GM21390 (cell line): Measurements from ENCODE around the gene NCBP2L.
A peak's percentile ranks its signal among the peaks of the same experiment; 100 is the strongest.
"Not testable (repeated sequence)": the region's sequence is repeated elsewhere in the genome, so short reads cannot be mapped to it uniquely, and the experiment has no call there.

Experiments used
- ATAC-seq: cut with Tn5 transposase; IDR thresholded peaks from one replicate; pipeline ENCODE4 v1.9.1; 2021; ENCODE audit not compliant: unreplicated experiment

NCBP2L gene

DNA sequence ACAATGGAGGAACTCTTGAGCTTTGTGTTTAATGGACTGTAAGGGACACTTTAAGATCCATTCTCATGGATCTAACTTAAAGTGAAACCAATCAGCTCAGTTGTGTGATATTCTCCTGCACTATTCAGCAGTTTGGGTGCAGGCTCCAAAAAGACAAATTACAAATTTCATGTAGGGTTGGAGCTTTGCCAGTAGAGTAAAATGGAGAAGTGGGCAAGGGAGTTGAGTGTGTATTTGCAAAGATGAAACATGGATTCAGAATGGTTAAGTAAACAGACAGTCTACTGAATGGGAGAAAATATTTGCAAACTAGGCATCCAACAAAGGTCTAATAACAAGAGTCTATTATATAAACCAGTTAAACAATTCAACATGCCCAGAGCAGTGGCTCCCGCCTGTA, 26.9 kb downstream of the NCBP2L start:
- ATAC-seq: no peak

GRCh38 chrX:107805179-107805578, 27.6 kb downstream of the NCBP2L start:
- ATAC-seq: no peak

DNA sequence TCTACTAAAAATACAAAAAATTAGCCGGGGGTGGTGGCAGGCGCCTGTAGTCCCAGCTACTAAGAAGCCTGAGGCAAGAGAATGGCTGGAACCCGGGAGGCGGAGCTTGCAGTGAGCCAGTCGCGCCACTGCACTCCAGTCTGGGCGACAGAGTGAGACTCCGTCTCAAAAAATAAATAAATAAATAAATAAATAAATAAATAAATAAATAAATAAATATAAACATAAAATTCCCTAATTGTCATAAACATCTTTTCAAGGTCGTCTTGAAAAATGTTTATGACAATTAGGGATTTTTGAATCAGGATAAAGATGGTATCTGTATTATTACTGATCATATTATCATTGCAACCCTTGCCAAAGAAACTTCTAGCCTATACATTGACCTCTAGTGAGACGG, 32.5 kb downstream of the NCBP2L start:
- ATAC-seq: not testable (repeated sequence)

- no peak for ATAC-seq
These were observed 41.5 kb downstream of the NCBP2L start for GRCh38 chrX:107818900-107819521.

- ATAC-seq: no peak
These were observed 45.5 kb downstream of the NCBP2L start for GRCh38 chrX:107823042-107823441.

DNA sequence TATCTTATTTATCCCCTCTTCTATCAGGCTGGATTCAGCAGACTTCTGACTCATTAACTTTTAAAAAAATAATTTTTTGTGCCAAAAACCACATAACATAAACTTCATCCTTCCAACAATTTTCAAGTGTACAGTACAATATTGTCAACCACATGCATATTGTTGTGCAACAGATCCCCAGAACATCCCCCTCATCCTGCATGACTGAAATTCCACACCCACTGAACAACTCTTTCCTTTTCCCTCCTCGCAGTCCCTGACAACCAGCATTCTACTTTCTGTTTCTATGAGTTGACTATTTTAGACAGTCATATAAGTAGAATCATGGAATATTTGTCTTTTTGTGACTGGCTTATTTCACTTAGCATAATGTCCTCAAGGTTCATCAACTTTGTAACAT, 45.9 kb downstream of the NCBP2L start:
- no peak for ATAC-seq

DNA sequence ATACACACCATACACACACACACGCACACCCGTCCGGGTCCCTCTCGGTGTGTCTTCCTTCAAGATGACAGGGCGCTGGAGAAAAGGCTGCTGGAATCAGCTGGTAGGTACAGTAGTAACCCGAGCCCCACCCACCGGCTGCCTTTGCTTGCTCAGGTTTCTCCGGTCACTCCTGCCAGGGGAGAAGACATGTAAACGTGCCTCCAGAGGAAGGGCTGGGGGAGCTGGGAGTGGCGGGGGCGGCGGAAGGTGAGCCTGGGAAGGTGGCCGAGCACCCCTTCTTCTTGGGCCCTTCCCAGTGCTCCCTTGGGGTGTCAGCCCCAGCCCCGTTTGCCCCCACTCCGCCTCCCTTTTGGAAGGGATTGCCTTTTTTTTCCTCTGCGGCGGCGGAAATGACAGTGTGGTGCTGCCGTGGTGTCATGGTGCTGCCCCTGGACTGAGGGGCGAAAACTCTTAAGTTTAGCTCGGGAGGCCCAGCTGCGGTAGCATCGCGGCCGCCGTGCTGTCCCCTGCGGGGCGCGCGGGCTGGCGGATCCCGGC, 48.2 kb downstream of the NCBP2L start, which contains the start of gene MID2:
Gene MID2, plus strand, starts transcription at position 169 of the 540 bp plus-strand sequence. CDS start 561 bp downstream, outside the sequence.
- peak; percentile 37 for ATAC-seq

GRCh38 chrX:107826238-107827029, 48.9 kb downstream of the NCBP2L start:
- peak; percentile 67 for ATAC-seq

DNA sequence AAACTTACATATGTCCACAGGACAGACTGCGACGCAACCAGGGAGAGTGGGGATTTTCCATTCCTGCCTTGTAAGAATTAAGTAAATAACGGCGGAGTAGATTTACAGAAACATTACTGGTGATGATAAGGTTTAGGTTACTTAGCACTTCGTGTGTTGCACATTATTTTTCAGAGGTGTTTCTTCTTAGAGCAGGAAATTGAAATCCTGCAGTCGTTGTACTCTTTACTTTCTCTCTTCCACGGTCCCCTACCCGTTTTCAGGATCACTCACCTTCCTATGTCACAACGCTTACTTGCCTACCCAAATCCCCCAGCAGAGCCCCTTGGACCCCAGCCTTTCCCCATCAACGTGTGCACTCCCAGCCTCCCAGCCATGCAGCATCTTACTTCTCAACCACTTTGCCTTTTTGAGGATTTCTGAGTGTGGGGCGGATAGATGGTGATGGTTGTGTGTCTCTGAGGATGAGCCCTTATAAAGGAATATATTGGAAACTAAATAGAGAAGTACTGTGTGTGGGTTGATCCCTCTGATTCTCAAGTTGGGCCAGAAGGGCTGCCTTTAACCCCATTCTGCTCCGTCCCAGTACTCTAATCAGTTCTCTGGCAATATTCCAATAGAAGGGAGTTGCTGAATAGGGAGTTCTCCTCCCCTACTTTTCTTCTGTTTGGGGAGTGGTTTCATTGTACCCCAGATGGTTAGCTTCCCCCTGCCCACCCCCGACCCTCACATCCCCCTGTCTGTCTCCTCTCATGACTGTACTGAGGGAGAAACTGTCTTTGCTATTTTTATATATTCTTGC, 49.7 kb downstream of the NCBP2L start:
- no peak for ATAC-seq

GRCh38 chrX:107827852-107828251, 50.3 kb downstream of the NCBP2L start:
- no peak for ATAC-seq

DNA sequence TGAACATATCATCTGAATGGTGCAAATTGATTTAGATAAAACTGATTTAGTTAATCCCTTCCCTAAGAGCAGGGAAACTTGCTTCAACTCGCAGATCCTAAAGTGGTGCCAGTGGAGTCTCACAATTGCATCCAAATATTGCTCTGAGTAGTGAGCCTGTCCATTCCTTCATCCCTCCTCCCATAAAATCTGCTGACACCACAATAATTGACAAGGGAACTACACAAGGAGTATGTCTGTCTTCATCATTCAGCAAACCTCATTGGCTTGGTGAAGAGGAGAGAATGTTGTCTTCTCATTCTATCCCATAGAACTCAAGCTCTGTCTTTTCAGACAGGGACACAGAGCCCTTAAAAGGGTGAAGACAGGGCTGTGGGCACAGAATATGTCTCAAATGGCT, 52.3 kb downstream of the NCBP2L start:
- no peak for ATAC-seq

GRCh38 chrX:107831071-107831730, 53.7 kb downstream of the NCBP2L start:
- ATAC-seq: no peak

GRCh38 chrX:107834275-107835201, 57.0 kb downstream of the NCBP2L start:
- ATAC-seq: no peak

GRCh38 chrX:107836958-107837357, 59.4 kb downstream of the NCBP2L start:
- ATAC-seq: no peak

DNA sequence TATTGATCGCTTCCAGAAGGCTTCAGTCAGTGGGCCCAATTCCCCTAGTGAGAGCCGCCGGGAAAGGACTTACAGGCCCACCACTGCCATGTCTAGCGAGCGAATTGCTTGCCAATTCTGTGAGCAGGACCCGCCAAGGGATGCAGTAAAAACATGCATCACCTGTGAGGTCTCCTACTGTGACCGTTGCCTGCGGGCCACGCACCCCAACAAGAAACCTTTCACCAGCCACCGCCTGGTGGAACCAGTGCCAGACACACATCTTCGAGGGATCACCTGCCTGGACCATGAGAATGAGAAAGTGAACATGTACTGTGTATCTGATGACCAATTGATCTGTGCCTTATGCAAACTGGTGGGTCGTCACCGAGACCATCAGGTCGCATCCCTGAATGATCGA, 63.4 kb downstream of the NCBP2L start:
- ATAC-seq: no peak

DNA sequence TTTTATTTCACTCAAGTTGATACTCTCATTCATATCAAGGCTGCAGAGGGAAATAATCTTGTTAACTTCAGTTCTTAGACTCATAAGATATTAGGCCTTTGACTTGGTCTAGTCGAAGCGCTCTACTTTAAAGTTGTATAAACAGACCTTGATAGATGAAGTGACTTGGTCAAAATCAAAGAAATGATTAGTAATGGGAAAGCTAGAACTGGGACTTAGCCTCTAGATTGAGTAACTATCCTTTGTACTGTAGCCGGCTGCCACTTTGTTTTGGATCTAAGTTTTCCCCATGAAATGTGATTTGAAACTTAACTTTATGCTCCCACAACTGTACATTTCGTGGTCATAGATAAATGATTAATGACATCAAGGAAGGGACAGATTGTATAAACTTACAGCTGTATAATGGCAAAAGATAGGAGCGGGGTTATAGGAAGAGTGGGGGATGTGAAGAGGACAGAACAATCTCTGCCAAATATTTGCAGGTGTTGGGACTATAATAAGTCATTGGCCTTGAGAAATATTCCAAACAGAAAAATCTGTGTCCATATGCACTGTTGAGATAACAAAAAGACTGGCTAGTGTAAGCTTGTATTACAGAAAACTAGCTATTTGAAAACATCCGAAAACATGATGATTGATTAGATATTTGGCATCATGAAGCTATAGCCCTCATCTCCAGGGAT, 65.3 kb downstream of the NCBP2L start:
- no peak for ATAC-seq
